Activated naive CD8-positive, alpha-beta T cell (primary cell): ENCODE data around the gene BAG2.

Experiments used
- H3K27ac Mint-ChIP-seq: one replicate; pipeline ENCODE4 v1.8.0; 2021; ENCODE audit warnings: mixed read lengths
- H3K27me3 Mint-ChIP-seq: one replicate; pipeline ENCODE4 v1.8.0; 2021; ENCODE audit warnings: mixed read lengths
- H3K36me3 Mint-ChIP-seq: one replicate; pipeline ENCODE4 v1.8.0; 2021; ENCODE audit warnings: mixed read lengths
- H3K4me1 Mint-ChIP-seq: one replicate; pipeline ENCODE4 v1.8.0; 2021; ENCODE audit warnings: low read depth, mixed read lengths
- H3K4me3 Mint-ChIP-seq: one replicate; pipeline ENCODE4 v1.8.0; 2021; ENCODE audit warnings: mild to moderate bottlenecking, mixed read lengths
- H3K9me3 Mint-ChIP-seq: one replicate; pipeline ENCODE4 v1.8.0; 2021; ENCODE audit warnings: low read depth, mixed read lengths

The BAG2 gene

DNA sequence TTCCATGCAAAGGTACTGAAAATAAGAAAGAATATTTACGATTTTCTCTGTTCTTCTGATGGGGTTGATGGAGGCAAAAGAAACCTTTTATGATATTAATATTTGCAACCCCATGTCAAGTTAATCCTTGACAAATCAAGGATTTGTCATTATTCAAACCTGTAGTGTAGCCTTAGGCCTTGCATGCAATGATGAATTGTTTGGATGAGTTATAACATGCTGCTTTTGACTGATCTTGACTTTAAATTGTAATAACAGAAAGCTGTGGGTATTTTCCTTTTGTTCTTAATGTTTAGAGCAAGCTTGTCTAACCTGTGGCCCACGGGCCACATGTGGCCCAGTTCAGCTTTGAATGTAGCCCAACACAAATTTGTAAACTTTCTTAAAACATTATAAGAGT lies 13.0 kb upstream of the BAG2 start:
- no peak overlapping the region for H3K4me3 Mint-ChIP-seq
- H3K27ac Mint-ChIP-seq = no peak overlapping the region
- no peaks in the 10 kb centered on the region for H3K27me3 Mint-ChIP-seq
- H3K9me3 Mint-ChIP-seq = no peaks in the 10 kb centered on the region
- peaks cover 22% of the 10 kb centered on the region for H3K36me3 Mint-ChIP-seq
- peaks cover 4% of the 10 kb centered on the region for H3K4me1 Mint-ChIP-seq

DNA sequence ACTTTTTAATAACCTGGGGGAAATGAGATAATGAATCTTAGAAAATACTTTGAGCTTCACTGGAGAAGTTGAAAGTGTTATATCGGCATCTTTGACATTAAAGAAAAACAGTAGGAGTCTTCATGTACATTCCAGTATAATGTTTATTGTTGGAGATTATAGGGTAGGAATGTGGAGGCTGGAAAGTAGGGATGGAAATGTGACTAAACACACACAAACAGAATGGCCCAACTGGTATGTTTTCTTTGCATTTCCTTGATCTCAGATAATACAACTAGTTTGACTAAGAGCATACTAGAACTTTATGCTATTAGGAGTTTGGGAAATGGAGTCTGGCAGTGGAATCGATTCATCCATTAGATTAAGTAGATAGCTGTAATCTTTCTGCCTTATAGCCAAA lies 10.1 kb upstream of the BAG2 start:
- Mint-ChIP-seq H3K9me3 (peaks cover 6% of the 10 kb centered on the region), H3K4me1 (peaks cover 4% of the 10 kb centered on the region), H3K36me3 (peaks cover 35% of the 10 kb centered on the region), H3K27ac (no peak overlapping the region), H3K4me3 (no peak overlapping the region), H3K27me3 (no peaks in the 10 kb centered on the region)

DNA sequence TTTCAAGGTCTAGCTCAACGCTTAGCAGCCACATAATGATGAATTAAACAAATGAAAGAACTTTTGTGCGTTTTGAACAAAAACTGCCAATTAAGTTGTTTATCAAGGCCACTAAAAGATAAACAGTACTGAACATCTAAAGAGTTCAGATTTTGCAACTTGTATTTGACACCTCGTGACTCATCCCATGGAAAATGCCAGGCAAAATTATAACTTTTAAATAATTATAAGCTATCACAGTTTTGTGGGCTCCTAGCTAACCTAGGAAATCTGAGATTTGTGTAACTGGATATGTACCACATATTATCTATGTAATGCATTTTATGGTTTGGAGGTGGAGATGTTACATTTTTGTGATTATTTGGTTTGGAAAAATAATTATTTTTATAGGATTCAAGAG lies 9.6 kb upstream of the BAG2 start:
- Mint-ChIP-seq H3K27ac (no peak overlapping the region), H3K4me1 (peaks cover 4% of the 10 kb centered on the region), H3K4me3 (no peak overlapping the region), H3K9me3 (peaks cover 6% of the 10 kb centered on the region), H3K36me3 (peaks cover 35% of the 10 kb centered on the region), H3K27me3 (no peaks in the 10 kb centered on the region)

DNA sequence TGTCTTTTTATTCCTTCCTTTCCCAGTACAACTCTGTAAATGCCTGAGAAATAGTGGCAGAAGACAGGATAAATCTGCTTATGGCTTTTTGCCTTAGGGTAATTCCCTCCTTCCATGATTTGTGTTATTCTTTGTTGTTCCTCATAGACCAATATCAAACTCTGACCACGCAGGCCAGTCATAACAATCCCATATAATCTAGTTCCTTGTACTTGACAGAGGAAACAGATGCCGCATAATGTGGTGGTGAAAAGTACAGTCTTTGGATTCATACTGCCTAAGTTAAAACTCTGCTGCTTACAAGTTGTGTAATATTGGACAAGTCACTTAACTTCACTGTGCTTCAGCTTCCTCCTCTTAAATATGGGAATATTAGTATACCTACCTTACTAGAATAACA lies 8.2 kb upstream of the BAG2 start:
- peaks cover 28% of the 10 kb centered on the region for H3K36me3 Mint-ChIP-seq
- H3K9me3 Mint-ChIP-seq = peaks cover 6% of the 10 kb centered on the region
- no peaks in the 10 kb centered on the region for H3K27me3 Mint-ChIP-seq
- no peak overlapping the region for H3K4me3 Mint-ChIP-seq
- no peaks in the 10 kb centered on the region for H3K4me1 Mint-ChIP-seq
- no peak overlapping the region for H3K27ac Mint-ChIP-seq

DNA sequence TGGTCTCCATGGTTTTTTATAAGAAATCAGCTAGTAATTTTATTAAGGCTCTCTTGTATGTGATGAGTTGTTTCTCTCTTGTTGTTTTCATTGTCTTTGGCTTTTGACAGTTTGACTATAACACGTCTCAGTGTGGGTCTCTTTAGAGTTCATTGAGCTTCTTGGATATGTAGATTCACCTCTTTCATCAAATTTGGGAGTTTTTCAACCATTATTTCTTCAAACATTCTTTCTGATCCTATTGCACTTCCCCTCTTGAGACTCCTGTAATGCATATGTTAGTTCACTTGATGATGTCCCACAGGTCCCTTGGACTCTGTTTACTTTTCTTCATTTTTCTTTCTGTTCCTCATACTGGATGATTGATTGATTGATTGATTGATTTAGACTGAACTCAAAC lies 7.0 kb upstream of the BAG2 start:
- Mint-ChIP-seq H3K4me3 (no peak overlapping the region), H3K36me3 (peaks cover 28% of the 10 kb centered on the region), H3K27me3 (no peaks in the 10 kb centered on the region), H3K9me3 (peaks cover 6% of the 10 kb centered on the region), H3K4me1 (no peaks in the 10 kb centered on the region), H3K27ac (no peak overlapping the region)

DNA sequence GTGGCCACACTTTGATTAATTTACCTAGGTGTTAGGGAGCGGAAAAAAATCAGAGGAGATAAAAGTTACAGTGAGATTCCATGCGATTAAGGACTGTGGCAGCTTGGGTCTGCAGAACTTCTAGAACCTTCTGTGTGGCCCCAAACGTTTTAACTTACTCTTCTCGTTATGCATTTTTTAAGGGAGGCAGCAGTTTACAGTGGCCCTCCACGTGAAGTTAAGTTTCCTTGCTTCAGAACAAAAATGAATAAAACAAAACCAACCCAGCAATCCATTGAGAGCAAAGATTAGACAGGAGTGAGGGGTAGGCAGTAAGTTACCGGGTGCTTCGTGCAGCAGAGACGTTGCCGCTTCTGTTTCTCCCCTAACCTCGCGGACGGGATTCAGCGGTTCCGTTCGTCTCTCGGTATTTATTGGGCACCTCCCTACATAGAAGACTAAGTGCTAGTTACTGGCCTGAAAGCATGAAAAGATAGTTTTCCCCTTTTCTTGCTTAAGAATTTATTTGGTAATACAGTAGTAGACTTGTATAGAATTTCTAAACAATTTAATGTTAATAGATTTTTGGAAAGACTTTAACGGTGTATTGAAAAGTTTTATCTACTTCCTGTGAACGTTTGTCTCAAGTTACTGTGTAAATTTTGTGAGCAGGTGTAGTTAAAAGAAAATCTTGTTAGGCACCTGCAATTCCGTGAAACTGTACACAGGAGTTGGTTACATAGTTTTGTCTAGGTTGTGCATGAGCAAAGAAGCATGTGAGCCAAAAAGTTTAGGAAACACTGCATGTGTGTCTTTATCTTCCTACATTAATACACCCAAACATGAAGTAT lies 1.1 kb downstream of the BAG2 start:
- Mint-ChIP-seq H3K9me3 (no peaks in the 10 kb centered on the region), H3K27me3 (no peaks in the 10 kb centered on the region), H3K36me3 (no peaks in the 10 kb centered on the region), H3K27ac (peak overlapping the region; percentile 80), H3K4me1 (peaks cover 49% of the 10 kb centered on the region), H3K4me3 (peak overlapping the region; percentile 91)

DNA sequence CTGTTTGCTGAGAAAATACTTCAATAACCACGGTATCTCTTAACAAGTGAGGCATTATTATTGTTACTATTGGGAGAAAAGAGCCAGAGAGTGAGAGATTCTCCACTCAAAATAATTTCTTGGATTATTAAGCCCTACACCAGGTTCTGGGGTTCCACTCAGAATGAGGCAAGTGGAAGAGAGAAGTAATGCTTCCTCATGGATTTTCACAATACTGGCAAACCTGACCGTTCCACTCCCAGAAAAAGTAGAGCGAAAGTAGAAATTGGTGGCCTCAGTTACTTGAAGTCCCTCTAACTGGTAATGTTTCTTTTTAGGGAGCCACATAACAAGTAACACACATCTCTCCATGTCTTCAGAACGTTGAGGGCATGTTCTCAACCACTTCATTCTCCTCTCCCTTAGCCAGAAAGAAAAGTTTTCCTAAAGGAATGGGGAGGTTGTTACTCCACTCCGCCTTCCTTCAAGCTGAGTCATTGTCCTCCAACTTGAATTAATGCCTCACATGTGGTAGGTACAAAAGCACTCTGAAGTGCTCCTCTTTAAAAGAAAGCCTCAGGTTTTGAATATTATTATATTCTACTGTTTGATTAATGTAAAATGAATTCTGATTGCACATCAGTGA lies 1.9 kb downstream of the BAG2 start:
- peaks cover 51% of the 10 kb centered on the region for H3K4me1 Mint-ChIP-seq
- H3K36me3 Mint-ChIP-seq = no peaks in the 10 kb centered on the region
- peak overlapping the region; percentile 91 for H3K4me3 Mint-ChIP-seq
- H3K27ac Mint-ChIP-seq = peak overlapping the region; percentile 80
- no peaks in the 10 kb centered on the region for H3K9me3 Mint-ChIP-seq
- H3K27me3 Mint-ChIP-seq = no peaks in the 10 kb centered on the region

DNA sequence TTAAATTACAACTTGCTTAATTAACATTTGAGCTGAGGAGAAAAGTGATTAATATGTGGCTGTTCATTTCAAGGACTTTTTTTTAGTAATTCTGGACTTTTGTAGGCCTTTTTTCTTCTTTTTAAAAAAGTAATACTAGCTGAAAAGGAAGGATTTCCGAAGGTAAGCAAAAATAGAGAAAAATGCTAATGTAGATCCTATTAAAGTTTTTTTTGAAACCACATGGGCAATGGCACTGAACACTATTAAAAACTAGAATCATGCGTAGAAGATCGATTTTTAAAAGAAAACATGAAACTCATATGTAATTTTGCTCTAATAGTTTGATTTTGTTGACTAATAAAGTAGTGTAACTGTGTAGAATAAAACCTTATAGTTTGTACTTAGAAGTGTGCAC lies 2.4 kb downstream of the BAG2 start:
- H3K4me3 Mint-ChIP-seq = peak overlapping the region; percentile 91
- no peaks in the 10 kb centered on the region for H3K9me3 Mint-ChIP-seq
- H3K4me1 Mint-ChIP-seq = peaks cover 51% of the 10 kb centered on the region

DNA sequence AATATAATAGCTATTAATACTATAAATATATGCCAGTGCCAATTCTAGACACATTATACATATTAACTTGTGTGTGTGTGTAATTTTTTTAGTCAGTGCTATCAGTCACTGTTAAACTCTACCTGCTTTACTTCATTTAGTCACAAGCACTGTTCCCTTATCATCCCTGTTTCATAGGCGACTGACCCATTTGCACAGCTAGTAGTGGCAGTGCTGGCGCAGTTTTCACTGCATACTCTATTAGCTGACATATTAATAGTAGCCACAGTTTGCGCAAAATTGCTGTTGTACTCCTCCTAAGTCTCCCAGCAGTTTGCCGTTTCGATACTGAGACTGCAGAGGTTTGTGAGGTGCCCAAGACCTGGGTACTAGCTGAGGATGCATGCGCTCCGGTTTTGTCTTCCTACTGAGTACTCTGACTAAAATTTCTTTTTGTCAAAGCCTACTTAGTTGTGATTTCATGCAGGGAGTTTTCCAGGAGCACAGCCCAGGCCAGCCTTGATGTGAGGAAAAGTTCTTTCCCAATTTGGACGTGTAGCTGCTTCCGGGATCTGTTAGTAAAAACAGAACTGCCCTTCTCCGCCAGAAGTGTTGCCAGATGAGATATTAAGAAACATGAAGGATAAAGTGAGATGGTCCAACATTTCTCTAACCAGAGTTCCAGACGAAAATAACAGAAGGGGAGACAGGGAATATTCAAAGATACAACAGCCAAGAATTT lies 5.6 kb downstream of the BAG2 start:
- Mint-ChIP-seq H3K27me3 (no peaks in the 10 kb centered on the region), H3K36me3 (no peaks in the 10 kb centered on the region), H3K27ac (no peak overlapping the region), H3K4me3 (no peak overlapping the region), H3K9me3 (no peaks in the 10 kb centered on the region), H3K4me1 (peaks cover 39% of the 10 kb centered on the region)

More for the DNA sequence above, 2.4 kb downstream of the BAG2 start:
- no peaks in the 10 kb centered on the region for H3K27me3 Mint-ChIP-seq
- H3K27ac Mint-ChIP-seq = no peak overlapping the region
- H3K36me3 Mint-ChIP-seq = no peaks in the 10 kb centered on the region

DNA sequence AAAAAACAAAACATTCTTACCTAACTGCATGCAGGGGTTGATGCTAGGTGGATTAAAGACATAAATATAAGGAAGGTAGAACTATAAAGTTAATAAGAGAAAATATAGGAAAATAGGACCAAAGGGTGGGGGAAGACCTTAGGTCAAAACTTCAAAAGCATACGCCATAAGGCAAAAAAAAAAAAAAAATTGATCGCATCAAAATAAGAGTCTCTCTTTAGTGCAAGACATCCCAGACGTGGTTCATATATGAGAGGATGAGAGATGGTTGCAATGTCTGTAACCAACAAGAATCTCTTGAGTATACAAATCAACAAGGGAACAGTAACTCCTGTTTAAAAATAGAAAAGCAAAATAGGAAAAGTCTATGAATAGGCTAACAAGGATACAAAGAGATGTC lies 8.5 kb downstream of the BAG2 start:
- H3K9me3 Mint-ChIP-seq = no peaks in the 10 kb centered on the region
- peaks cover 14% of the 10 kb centered on the region for H3K4me1 Mint-ChIP-seq
- peaks cover 6% of the 10 kb centered on the region for H3K36me3 Mint-ChIP-seq
- no peak overlapping the region for H3K4me3 Mint-ChIP-seq
- peak overlapping the region; percentile 35 for H3K27ac Mint-ChIP-seq
- H3K27me3 Mint-ChIP-seq = no peaks in the 10 kb centered on the region

DNA sequence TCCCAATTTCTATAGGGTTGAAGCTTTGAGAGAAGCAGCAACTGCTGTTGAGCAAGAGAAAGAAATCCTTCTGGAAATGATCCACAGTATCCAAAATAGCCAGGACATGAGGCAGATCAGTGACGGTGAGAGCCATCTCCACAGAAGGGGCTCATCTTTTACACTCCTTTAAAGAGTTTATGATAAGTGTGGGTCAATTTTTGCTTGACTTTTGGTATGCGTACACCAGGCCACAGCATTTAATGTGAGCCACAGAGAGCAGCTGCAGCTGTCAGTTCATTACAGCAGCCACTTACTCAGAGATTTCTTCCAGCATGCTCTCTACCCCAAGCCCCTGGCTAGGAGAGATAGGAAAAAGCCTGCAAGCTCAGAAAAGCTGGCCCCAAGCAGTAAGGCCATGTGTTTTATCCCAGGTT lies 9.9 kb downstream of the BAG2 start:
- Mint-ChIP-seq H3K4me1 (peaks cover 9% of the 10 kb centered on the region), H3K4me3 (no peak overlapping the region), H3K9me3 (no peaks in the 10 kb centered on the region), H3K27ac (peak overlapping the region; percentile 12), H3K27me3 (no peaks in the 10 kb centered on the region), H3K36me3 (peaks cover 9% of the 10 kb centered on the region)

DNA sequence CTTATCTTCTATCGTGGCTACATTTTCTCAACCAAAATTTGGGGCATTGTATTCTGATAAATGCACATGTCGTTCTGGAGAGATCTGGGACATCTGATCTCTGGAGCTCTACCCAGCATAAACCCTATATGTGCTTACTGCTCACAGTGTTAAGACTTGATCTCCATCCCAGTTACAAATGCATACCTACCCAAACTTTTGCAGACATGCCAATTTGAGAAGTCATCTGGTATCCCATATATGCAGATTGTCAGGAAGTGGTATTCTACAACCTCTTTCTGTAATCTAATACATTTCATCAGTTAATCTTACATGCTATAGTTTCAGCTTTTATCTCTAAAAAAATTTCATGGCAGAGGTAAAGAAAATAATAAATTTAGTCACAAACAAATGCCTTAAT lies 11.2 kb downstream of the BAG2 start:
- Mint-ChIP-seq H3K4me1 (peaks cover under 1% of the 10 kb centered on the region), H3K9me3 (no peaks in the 10 kb centered on the region), H3K27me3 (no peaks in the 10 kb centered on the region), H3K36me3 (peaks cover 9% of the 10 kb centered on the region), H3K27ac (no peak overlapping the region), H3K4me3 (no peak overlapping the region)

DNA sequence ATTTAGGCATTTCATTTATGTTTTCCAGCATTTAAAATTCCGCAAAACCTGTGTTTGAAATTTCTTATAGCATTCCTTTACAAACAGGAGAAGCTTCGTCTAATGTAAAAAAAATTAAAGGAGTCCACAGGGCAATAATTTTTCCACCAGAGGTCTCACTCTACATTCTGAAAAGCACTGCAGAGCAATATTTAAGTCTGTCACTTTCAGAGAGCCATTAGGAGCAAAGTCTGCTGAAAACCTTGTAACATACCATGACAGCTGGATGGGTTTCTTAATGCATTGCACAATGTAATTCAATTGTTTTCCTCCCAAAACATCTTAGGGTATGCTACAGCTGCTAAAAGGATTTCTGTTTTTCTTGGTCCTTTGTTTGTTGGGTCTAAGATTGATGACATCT lies 18.0 kb downstream of the BAG2 start:
- H3K36me3 Mint-ChIP-seq = peaks cover 5% of the 10 kb centered on the region
- no peaks in the 10 kb centered on the region for H3K27me3 Mint-ChIP-seq
- H3K4me1 Mint-ChIP-seq = no peaks in the 10 kb centered on the region
- H3K4me3 Mint-ChIP-seq = no peak overlapping the region
- H3K27ac Mint-ChIP-seq = no peak overlapping the region
- H3K9me3 Mint-ChIP-seq = no peaks in the 10 kb centered on the region

DNA sequence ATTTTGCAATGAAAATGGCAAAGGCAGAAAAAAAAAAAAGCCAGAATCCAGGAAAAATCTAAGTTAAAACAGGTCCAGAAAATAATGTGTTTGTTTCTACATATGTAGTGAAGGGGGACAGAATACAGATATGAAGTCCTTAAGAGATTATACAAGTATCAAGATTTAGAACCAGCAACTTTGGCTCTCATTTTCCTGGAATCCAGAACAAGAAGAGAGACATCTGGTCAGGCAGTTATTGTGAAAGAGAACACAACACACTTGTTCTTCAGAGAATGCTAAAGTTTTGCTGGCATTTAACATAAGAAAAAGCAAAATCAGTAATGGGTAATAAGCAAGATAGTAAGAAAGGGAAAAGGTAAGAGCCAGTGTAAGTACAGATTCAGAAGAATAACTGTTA lies 21.1 kb downstream of the BAG2 start:
- no peaks in the 10 kb centered on the region for H3K9me3 Mint-ChIP-seq
- no peaks in the 10 kb centered on the region for H3K4me1 Mint-ChIP-seq
- H3K27ac Mint-ChIP-seq = no peak overlapping the region
- no peak overlapping the region for H3K4me3 Mint-ChIP-seq
- H3K36me3 Mint-ChIP-seq = peaks cover 4% of the 10 kb centered on the region
- H3K27me3 Mint-ChIP-seq = no peaks in the 10 kb centered on the region

DNA sequence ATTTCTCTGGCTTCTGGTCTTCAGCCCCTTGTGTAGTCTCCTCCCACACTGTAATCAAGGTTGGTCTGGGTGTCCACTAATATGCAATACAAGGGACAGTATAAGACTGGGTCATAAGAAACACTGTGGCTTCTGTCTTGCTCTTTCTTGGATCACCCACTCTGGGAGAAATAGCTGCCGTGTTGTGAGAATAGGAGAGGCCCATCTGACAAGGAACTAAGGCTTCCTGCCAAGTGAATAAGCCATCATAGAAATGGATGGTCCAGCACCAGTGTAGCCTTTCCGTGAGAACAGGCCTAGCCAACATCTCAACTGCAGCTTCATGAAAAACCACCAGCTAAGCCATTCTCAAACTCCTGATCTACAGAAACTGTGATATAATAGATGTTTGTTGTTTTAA lies 23.3 kb downstream of the BAG2 start:
- peaks cover 4% of the 10 kb centered on the region for H3K36me3 Mint-ChIP-seq
- H3K4me1 Mint-ChIP-seq = no peaks in the 10 kb centered on the region
- H3K9me3 Mint-ChIP-seq = no peaks in the 10 kb centered on the region
- no peaks in the 10 kb centered on the region for H3K27me3 Mint-ChIP-seq
- no peak overlapping the region for H3K27ac Mint-ChIP-seq
- H3K4me3 Mint-ChIP-seq = no peak overlapping the region
